GM23338 (cell line): ENCODE measurements around the gene RNGTT. TPM values are rescaled to one million over a fixed set of nuclear protein-coding genes. Genes with fewer than 3 reads are reported as not detected.

Source experiments
- ATAC-seq: fragments of 200-7000 bp; cut with Tn5 transposase; 3 replicates; pipeline ENCODE4 v1.9.1; 2020
- DNase-seq: peaks from one replicate; pipeline ENCODE4 v3.0.0-alpha.2; 2015; ENCODE audit warnings: low spot score
- H2AFZ ChIP-seq: fragments of 200-600 bp; sonication (generic); 2 replicates; pipeline ENCODE4 v1.8.0; 2016; ENCODE audit warnings: antibody characterized with exemption, mild to moderate bottlenecking, moderate library complexity
- H3F3A ChIP-seq: fragments of 200-600 bp; sonication (generic); replicated peaks from 2 replicates; pipeline ENCODE4 v1.8.0; 2017; ENCODE audit warnings: antibody characterized with exemption, mixed run types, low read depth
- H3K27ac ChIP-seq: fragments of 200-600 bp; sonication (generic); 2 replicates; pipeline ENCODE4 v1.6.1; 2016; ENCODE audit warnings: low read depth
- H3K27me3 ChIP-seq: fragments of 200-600 bp; sonication (generic); 2 replicates; pipeline ENCODE4 v1.8.0; 2016; ENCODE audit warnings: mild to moderate bottlenecking, mixed run types, moderate library complexity; ENCODE audit not compliant: insufficient read depth
- H3K36me3 ChIP-seq: fragments of 200-600 bp; sonication (generic); 2 replicates; pipeline ENCODE4 v1.8.0; 2016; ENCODE audit warnings: mild to moderate bottlenecking; ENCODE audit not compliant: insufficient read depth
- H3K4me1 ChIP-seq: fragments of 200-600 bp; sonication (generic); 2 replicates; pipeline ENCODE4 v1.8.0; 2016; ENCODE audit warnings: mild to moderate bottlenecking, moderate library complexity; ENCODE audit not compliant: insufficient read depth
- H3K4me2 ChIP-seq: fragments of 200-600 bp; sonication (generic); 2 replicates; pipeline ENCODE4 v1.7.1; 2017; ENCODE audit warnings: mixed run types
- H3K4me3 ChIP-seq: fragments of 200-600 bp; sonication (generic); 2 replicates; pipeline ENCODE4 v1.6.1; 2016; ENCODE audit warnings: mixed run types
- H3K79me2 ChIP-seq: fragments of 200-600 bp; sonication (generic); replicated peaks from 2 replicates; pipeline ENCODE4 v1.8.0; 2017; ENCODE audit warnings: mild to moderate bottlenecking; ENCODE audit not compliant: insufficient read depth
- H3K9me2 ChIP-seq: fragments of 200-600 bp; sonication (generic); 2 replicates; pipeline ENCODE4 v1.8.0; 2017; ENCODE audit not compliant: insufficient read depth
- H4K20me1 ChIP-seq: fragments of 200-600 bp; sonication (generic); replicated peaks from 2 replicates; pipeline ENCODE4 v1.8.0; 2017; ENCODE audit warnings: mild to moderate bottlenecking; ENCODE audit not compliant: insufficient read depth
- H3K27ac Mint-ChIP-seq: 2 replicates; pipeline ENCODE4 v1.8.0; 2020; ENCODE audit warnings: inconsistent platforms, mild to moderate bottlenecking, moderate library complexity, mixed read lengths
- H3K27me3 Mint-ChIP-seq: 3 replicates; pipeline ENCODE4 v1.8.0; 2022; ENCODE audit warnings: low read depth, mild to moderate bottlenecking, moderate library complexity, mixed read lengths, inconsistent platforms; ENCODE audit not compliant: insufficient read depth, poor library complexity
- H3K36me3 Mint-ChIP-seq: 3 replicates; pipeline ENCODE4 v1.8.0; 2021; ENCODE audit warnings: low read depth, mild to moderate bottlenecking, inconsistent platforms, moderate library complexity, mixed read lengths
- H3K4me1 Mint-ChIP-seq: 3 replicates; pipeline ENCODE4 v1.8.0; 2020; ENCODE audit warnings: mild to moderate bottlenecking, inconsistent platforms, mixed read lengths
- H3K4me3 Mint-ChIP-seq: 3 replicates; pipeline ENCODE4 v1.8.0; 2021; ENCODE audit warnings: moderate library complexity, mild to moderate bottlenecking, inconsistent platforms, mixed read lengths
- H3K9me3 Mint-ChIP-seq: 3 replicates; pipeline ENCODE4 v1.8.0; 2020; ENCODE audit warnings: moderate library complexity, mild to moderate bottlenecking, inconsistent platforms, mixed read lengths
- CREB1 ChIP-seq: fragments of 250-450 bp; sonication (Bioruptor Pico); IDR thresholded peaks from 2 replicates; pipeline ENCODE4 v1.5.0; 2020; ENCODE audit warnings: low read depth, mild to moderate bottlenecking, moderate library complexity
- CTCF ChIP-seq, 2 experiments: fragments of 200-600 bp in 1 of 2; sonication (generic) in 1 of 2; conservative IDR thresholded peaks; 2 replicates each; pipeline versions ENCODE4 v1.5.1 to v1.6.1; 2016 to 2017; ENCODE audit warnings: antibody characterized with exemption in 2 of 2, low read depth in 2 of 2, mild to moderate bottlenecking in 2 of 2, moderate library complexity in 1 of 2
- ETS1 ChIP-seq: IDR thresholded peaks from 2 replicates; pipeline ENCODE4 v1.6.1; 2016; ENCODE audit warnings: antibody characterized with exemption
- EZH2 ChIP-seq: fragments of 200-600 bp; sonication (generic); IDR thresholded peaks from one replicate; pipeline ENCODE4 v1.8.0; 2017; ENCODE audit warnings: antibody characterized with exemption, mild to moderate bottlenecking, low read depth; ENCODE audit not compliant: unreplicated experiment
- JUNB ChIP-seq: IDR thresholded peaks from one replicate; pipeline ENCODE4 v1.6.1; 2016; ENCODE audit warnings: antibody characterized with exemption; ENCODE audit not compliant: unreplicated experiment
- NANOG ChIP-seq: IDR thresholded peaks from 2 replicates; pipeline ENCODE4 v1.6.1; 2016; ENCODE audit warnings: antibody characterized with exemption, borderline replicate concordance
- POLR2AphosphoS5 ChIP-seq: IDR thresholded peaks from 2 replicates; pipeline ENCODE4 v1.6.1; 2016; ENCODE audit warnings: antibody characterized with exemption, low read depth
- STAT1 ChIP-seq: IDR thresholded peaks from one replicate; pipeline ENCODE4 v1.6.1; 2016; ENCODE audit warnings: antibody characterized with exemption; ENCODE audit not compliant: unreplicated experiment
- ZNF114 ChIP-seq: fragments of 250-450 bp; sonication (Bioruptor Pico); IDR thresholded peaks from 2 replicates; pipeline ENCODE4 v1.5.0; 2020; ENCODE audit warnings: mild to moderate bottlenecking, moderate library complexity
- ZNF331 ChIP-seq: fragments of 250-450 bp; sonication (Bioruptor Pico); IDR thresholded peaks from 2 replicates; pipeline ENCODE4 v1.5.0; 2020; ENCODE audit warnings: low read depth, mild to moderate bottlenecking, moderate library complexity
- polyA plus RNA-seq: library from polyadenylated mRNA; unstranded; fragments of >200 nt; fragmentation: Nextera tagmentation; extraction: Ambion mirVana; gene quantifications from 2 replicates; pipeline ENCODE4 v1.2.1, GENCODE V29; 2016
- total RNA-seq: library from RNA; depleted of rRNA; stranded (reverse); fragments of >200 nt; shearing (Covaris generic); gene quantifications from 2 replicates; pipeline ENCODE4 v1.2.3, GENCODE V29; 2014
- TF ChIP-seq, protein P1 (sequence below): IDR thresholded peaks from one replicate; pipeline ENCODE4 v1.6.1; 2018; ENCODE audit warnings: antibody characterized with exemption; ENCODE audit not compliant: unreplicated experiment

RNGTT gene
- total and polyA plus RNA-seq, 2 experiments from 2014 or later: 11.2 to 29.2 TPM

DNA sequence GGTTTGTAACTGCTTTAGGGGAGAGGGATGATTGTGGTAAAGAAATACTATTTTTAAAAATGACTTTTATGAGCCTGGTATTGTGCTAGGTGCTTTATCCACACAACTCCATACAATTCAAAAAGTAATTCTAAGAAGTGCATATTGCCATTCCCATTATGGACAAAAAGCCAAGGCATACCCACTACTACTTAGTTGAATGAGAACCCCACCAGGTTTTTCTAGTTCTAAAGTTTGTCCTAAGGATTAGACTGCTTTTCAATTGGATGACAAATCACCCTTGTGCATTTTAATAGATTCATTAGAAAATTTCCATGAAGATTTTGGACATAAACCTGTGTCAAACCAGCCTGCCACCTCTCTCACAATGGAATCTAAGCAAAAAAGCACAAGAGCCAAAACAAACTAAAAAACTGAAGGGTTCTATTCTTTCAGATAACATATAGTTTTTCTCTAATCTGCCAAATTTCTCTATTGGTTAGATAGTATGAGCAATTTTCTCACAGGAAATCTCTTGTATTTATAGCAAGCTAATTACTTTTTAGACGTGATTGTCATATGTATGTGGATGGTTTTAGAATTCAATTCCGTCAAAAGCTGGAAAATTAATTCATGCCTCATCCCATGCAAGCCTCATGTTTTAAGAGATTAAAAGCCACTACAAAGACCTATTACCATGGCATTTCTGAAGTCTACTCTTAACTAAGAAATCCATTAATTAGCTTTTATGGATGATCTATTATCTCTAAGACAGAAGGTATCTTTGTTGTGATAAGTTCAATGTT lies 325.5 kb downstream of the RNGTT start:
- H3K36me3 Mint-ChIP-seq: no peaks in the 10 kb centered on the region
- Histone ChIP-seq H3K36me3 (no peaks in the 10 kb centered on the region), H2AFZ (no peak overlapping the region), H3K4me3 (no peak overlapping the region), H3K27ac (no peak overlapping the region), H3K79me2 (no peaks in the 10 kb centered on the region), H3K27me3 (no peaks in the 10 kb centered on the region), H3K9me2 (no peaks in the 10 kb centered on the region), H3K4me1 (no peaks in the 10 kb centered on the region), H3K4me2 (no peak overlapping the region), H3F3A (no peaks in the 10 kb centered on the region), H4K20me1 (no peaks in the 10 kb centered on the region)
- no peak overlapping the region for H3K4me3 Mint-ChIP-seq
- no peak for DNase-seq
- no peak overlapping the region for H3K27ac Mint-ChIP-seq
- no peaks in the 10 kb centered on the region for H3K9me3 Mint-ChIP-seq
- H3K4me1 Mint-ChIP-seq: peaks cover 16% of the 10 kb centered on the region; the same call in 2 of the 3 replicates
- TF ChIP-seq, protein P1, sequence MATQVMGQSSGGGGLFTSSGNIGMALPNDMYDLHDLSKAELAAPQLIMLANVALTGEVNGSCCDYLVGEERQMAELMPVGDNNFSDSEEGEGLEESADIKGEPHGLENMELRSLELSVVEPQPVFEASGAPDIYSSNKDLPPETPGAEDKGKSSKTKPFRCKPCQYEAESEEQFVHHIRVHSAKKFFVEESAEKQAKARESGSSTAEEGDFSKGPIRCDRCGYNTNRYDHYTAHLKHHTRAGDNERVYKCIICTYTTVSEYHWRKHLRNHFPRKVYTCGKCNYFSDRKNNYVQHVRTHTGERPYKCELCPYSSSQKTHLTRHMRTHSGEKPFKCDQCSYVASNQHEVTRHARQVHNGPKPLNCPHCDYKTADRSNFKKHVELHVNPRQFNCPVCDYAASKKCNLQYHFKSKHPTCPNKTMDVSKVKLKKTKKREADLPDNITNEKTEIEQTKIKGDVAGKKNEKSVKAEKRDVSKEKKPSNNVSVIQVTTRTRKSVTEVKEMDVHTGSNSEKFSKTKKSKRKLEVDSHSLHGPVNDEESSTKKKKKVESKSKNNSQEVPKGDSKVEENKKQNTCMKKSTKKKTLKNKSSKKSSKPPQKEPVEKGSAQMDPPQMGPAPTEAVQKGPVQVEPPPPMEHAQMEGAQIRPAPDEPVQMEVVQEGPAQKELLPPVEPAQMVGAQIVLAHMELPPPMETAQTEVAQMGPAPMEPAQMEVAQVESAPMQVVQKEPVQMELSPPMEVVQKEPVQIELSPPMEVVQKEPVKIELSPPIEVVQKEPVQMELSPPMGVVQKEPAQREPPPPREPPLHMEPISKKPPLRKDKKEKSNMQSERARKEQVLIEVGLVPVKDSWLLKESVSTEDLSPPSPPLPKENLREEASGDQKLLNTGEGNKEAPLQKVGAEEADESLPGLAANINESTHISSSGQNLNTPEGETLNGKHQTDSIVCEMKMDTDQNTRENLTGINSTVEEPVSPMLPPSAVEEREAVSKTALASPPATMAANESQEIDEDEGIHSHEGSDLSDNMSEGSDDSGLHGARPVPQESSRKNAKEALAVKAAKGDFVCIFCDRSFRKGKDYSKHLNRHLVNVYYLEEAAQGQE: no peak
- TF ChIP-seq EZH2 (no peak), ETS1 (no peak), CREB1 (CRISPR knock-in tag) (no peak), ZNF114 (CRISPR knock-in tag) (no peak), ZNF331 (no peak), CTCF (conservative IDR thresholded peaks at IDR 0.05; ENCODE audit: low read depth in 2 of 2) (no peak), POLR2AphosphoS5 (no peak), NANOG (no peak), STAT1 (no peak), JUNB (no peak)
- H3K27me3 Mint-ChIP-seq: peaks cover 3% of the 10 kb centered on the region
- ATAC-seq: no peak
